ENCODE results near the gene PEX1. TPM values are rescaled to one million over a fixed set of nuclear protein-coding genes. Genes with fewer than 3 reads are reported as not detected.

Gene PEX1
- total RNA-seq (2012; rRNA removed) (12.7 and 13.9 TPM in 2 replicates), polyA plus RNA-seq (2012; rRNA removed) (6.8 and 8.1 TPM in 2 replicates), Bru-seq, nascent RNA (percentile 58 among the genes with signal in this experiment), BruChase-seq, experiment 1, labeled RNA remaining after a 6-hour chase (percentile 63 among the genes with signal in this experiment), BruChase-seq, experiment 2, labeled RNA remaining after a 2-hour chase (percentile 59 among the genes with signal in this experiment)
- 1.3 and 1.4 TPM in 2 replicates for polyA plus RNA-seq (2012; cell fraction: cytosol; rRNA removed)
- 5.0 and 39.0 TPM in 2 replicates for polyA plus RNA-seq (2012; cell fraction: nucleus; rRNA removed; ENCODE audit: low replicate concordance)
- long read RNA-seq, full-length matches to known transcripts: 3 of 9 reads
- long read RNA-seq, partial matches to known transcripts: 2 of 9 reads
- long read RNA-seq, other reads (novel, unspliced or antisense): 4 of 9 reads

- peak; percentile 99 for DNase-seq
- Histone ChIP-seq H3K23ac (ENCODE audit: low read depth, low read length) (peak within 1 kb of the TSS; percentile 99), H4K91ac (ENCODE audit: insufficient read depth, low read depth, low read length) (peak within 1 kb of the TSS; percentile 91), H3K27me3 (ENCODE audit: control insufficient read depth, insufficient read depth, low read length) (no peaks in the 10 kb centered on the region), H2BK120ac (ENCODE audit: low read depth, low read length) (peak within 1 kb of the TSS; percentile 83), H2AK5ac (ENCODE audit: low read depth, low read length) (peak within 1 kb of the TSS; percentile 90), H2BK20ac (ENCODE audit: low read depth, low read length) (0 out of 2 replicates have a peak within 1 kb of the TSS, but pooled peaks have one; percentile 6), H2BK5ac (ENCODE audit: low read depth, low read length, poor library complexity, severe bottlenecking) (peak within 1 kb of the TSS; percentile 85), H2BK15ac (ENCODE audit: low read depth, low read length) (peak within 1 kb of the TSS; percentile 17; the same call in 1 of the 3 replicates), H4K5ac (ENCODE audit: low read depth, low read length) (peak within 1 kb of the TSS; percentile 99), H3K18ac (ENCODE audit: low read depth, low read length) (peak within 1 kb of the TSS; percentile 75), H3K79me1 (ENCODE audit: low read depth in 1 of 2, low read length in 2 of 2) (peaks cover 25 to 46% of the 10 kb centered on the region in 2 experiments), H3K9me1 (ENCODE audit: insufficient read depth, low read length) (no peaks in the 10 kb centered on the region; the same call in 1 of the 2 replicates), H3K36me3 (ENCODE audit: control insufficient read depth, insufficient read depth, low read length) (peaks cover 4% of the 10 kb centered on the region; the same call in 1 of the 2 replicates), H3K4me3 (ENCODE audit: insufficient read depth, low read depth, low read length) (peak within 1 kb of the TSS; percentile 95), H2AK9ac (replicated peaks; ENCODE audit: low read depth, low read length, poor library complexity) (peak within 1 kb of the TSS; percentile 83), H3K27ac (ENCODE audit: insufficient read depth, low read length) (peak within 1 kb of the TSS; percentile 92), H3K9me3 (ENCODE audit: control insufficient read depth, insufficient read depth, low read length) (no peaks in the 10 kb centered on the region), H3K14ac (replicated peaks; ENCODE audit: low read depth, low read length) (peak within 1 kb of the TSS; percentile 95), H3K9ac (ENCODE audit: low read depth, low read length) (peak within 1 kb of the TSS; percentile 95), H3K4ac (ENCODE audit: low read depth, low read length) (peak within 1 kb of the TSS; percentile 98), H3K4me1 (ENCODE audit: control insufficient read depth, insufficient read depth, low read length) (peaks cover 2% of the 10 kb centered on the region; the same call in 1 of the 2 replicates), H4K8ac (ENCODE audit: low read depth in 2 of 2, low read length in 2 of 2) (peak within 1 kb of the TSS; percentile 93 to 100), H3K56ac (ENCODE audit: extremely low read depth, insufficient read depth, low read length) (peak within 1 kb of the TSS; percentile 90), H3K4me2 (ENCODE audit: low read depth, low read length) (peak within 1 kb of the TSS; percentile 97), H2AFZ (replicated peaks; ENCODE audit: low read length, poor library complexity) (peak within 1 kb of the TSS; percentile 98), H4K20me1 (ENCODE audit: insufficient read depth, low read length) (no peaks in the 10 kb centered on the region)
- POLR2A ChIA-PET (ENCODE audit: unreplicated experiment): interaction anchor here (1.0 kb wide), 2 partner anchors 84 to 308 kb away, joined by 5 to 14 read pairs; partner anchors contain the start of gene CDK6
- dilution Hi-C loops (cut with HindIII; ENCODE audit: low sequenced_read_pairs, unreplicated experiment) (no loop called here), in situ Hi-C loops (cut with MboI; ENCODE audit: low sequenced_read_pairs) (no loop called here), intact Hi-C loops (cut with micrococcal nuclease) (loop anchor here (1.0 to 5.0 kb wide), 4 partner anchors 59 to 529 kb away; no protein-coding TSS in a partner anchor)
- WGBS, 2 experiments (ENCODE audit: extremely low coverage in 2 of 2, insufficient read length in 1 of 2): 0% methylated on average over 28 of the region's 79 CpGs; no CpG with 5 or more reads in 1 of the 2 experiments
- CTCF ChIA-PET: interaction anchor here (0.6 to 1.3 kb wide), 4 partner anchors 10 to 1421 kb away, joined by 3 to 6 read pairs (median 4); no protein-coding TSS in a partner anchor
- no TSS peak for BruUV-seq (replicated peaks)
- peak; percentile 97 for ATAC-seq (ENCODE audit: low read depth)
- TF ChIP-seq CEBPB (IDR thresholded peaks at IDR 0.05; ENCODE audit: low read depth, low read length) (no peak), POLR2A (IDR thresholded peaks at IDR 0.05; ENCODE audit: low read depth, low read length) (peak; percentile 89), NFE2L2 (IDR thresholded peaks at IDR 0.05; ENCODE audit: low read depth, low read length) (no peak), CTCF (conservative IDR thresholded peaks at IDR 0.05; ENCODE audit: low read depth, low read length) (peak; percentile 49), BHLHE40 (IDR thresholded peaks at IDR 0.05; ENCODE audit: low read depth, low read length) (no peak), RCOR1 (IDR thresholded peaks at IDR 0.05; ENCODE audit: insufficient replicate concordance, low read length) (no peak), SMC3 (IDR thresholded peaks at IDR 0.05; ENCODE audit: low read depth, low read length) (no peak), RFX5 (IDR thresholded peaks at IDR 0.05; ENCODE audit: low read depth, low read length) (0 out of 2 replicates have a peak, but pooled peaks have one; percentile 58), RAD21 (IDR thresholded peaks at IDR 0.05; ENCODE audit: low read length) (peak; percentile 1; the same call in 1 of the 2 replicates), FOS (IDR thresholded peaks at IDR 0.05; ENCODE audit: low read depth, low read length) (no peak; the same call in 1 of the 2 replicates), MAZ (IDR thresholded peaks at IDR 0.05; ENCODE audit: borderline replicate concordance, low read depth, low read length) (peak; percentile 45; the same call in 1 of the 2 replicates), MXI1 (IDR thresholded peaks at IDR 0.05; ENCODE audit: borderline replicate concordance, low read depth, low read length) (peak; percentile 73)
- TF ChIP-seq, protein P1, sequence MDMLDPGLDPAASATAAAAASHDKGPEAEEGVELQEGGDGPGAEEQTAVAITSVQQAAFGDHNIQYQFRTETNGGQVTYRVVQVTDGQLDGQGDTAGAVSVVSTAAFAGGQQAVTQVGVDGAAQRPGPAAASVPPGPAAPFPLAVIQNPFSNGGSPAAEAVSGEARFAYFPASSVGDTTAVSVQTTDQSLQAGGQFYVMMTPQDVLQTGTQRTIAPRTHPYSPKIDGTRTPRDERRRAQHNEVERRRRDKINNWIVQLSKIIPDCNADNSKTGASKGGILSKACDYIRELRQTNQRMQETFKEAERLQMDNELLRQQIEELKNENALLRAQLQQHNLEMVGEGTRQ (IDR thresholded peaks at IDR 0.05; ENCODE audit: low read depth, low read length): no peak
Measured at GRCh38 chr7:92528188-92528957, at the start of gene PEX1, which contains the start of gene RBM48. Gene PEX1, minus strand, starts transcription at chr7:92528520. Its CDS starts 85 bp downstream, at chr7:92528435. Gene RBM48, plus strand, starts transcription at chr7:92528795. Its CDS starts 19 bp downstream, at chr7:92528814.

Data from IMR-90 (cell line).